ENCODE measurements around the gene KRTAP10-4.

DNA sequence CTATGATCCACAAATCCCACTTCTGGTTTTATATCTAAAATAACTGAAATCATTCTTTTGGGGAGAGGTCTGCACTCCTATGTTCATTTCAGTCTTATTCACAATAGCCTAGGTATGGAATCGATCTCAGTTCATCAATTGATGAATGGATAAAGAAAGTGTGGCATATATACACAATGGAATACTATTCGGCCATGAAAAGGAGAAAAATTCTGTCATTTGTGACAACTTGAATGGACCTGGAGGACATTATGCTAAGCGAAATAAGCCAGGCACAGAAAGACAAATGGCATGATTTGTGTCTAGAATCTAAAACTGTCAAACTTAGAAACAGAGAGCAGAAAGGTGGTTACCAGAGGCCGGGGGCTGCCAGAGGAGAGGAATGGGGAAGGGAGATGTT is 33.0 kb downstream of the KRTAP10-4 start:
- TF ChIP-seq, protein P1, sequence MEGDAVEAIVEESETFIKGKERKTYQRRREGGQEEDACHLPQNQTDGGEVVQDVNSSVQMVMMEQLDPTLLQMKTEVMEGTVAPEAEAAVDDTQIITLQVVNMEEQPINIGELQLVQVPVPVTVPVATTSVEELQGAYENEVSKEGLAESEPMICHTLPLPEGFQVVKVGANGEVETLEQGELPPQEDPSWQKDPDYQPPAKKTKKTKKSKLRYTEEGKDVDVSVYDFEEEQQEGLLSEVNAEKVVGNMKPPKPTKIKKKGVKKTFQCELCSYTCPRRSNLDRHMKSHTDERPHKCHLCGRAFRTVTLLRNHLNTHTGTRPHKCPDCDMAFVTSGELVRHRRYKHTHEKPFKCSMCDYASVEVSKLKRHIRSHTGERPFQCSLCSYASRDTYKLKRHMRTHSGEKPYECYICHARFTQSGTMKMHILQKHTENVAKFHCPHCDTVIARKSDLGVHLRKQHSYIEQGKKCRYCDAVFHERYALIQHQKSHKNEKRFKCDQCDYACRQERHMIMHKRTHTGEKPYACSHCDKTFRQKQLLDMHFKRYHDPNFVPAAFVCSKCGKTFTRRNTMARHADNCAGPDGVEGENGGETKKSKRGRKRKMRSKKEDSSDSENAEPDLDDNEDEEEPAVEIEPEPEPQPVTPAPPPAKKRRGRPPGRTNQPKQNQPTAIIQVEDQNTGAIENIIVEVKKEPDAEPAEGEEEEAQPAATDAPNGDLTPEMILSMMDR (conservative IDR thresholded peaks at IDR 0.05), result no peak
- TF ChIP-seq ZFX (IDR thresholded peaks at IDR 0.05), result no peak
